ENCODE results near the gene EML3.
"Not testable (repeated sequence)": the region's sequence is repeated elsewhere in the genome, so short reads cannot be mapped to it uniquely, and the experiment has no call there.

Gene EML3, protein sequence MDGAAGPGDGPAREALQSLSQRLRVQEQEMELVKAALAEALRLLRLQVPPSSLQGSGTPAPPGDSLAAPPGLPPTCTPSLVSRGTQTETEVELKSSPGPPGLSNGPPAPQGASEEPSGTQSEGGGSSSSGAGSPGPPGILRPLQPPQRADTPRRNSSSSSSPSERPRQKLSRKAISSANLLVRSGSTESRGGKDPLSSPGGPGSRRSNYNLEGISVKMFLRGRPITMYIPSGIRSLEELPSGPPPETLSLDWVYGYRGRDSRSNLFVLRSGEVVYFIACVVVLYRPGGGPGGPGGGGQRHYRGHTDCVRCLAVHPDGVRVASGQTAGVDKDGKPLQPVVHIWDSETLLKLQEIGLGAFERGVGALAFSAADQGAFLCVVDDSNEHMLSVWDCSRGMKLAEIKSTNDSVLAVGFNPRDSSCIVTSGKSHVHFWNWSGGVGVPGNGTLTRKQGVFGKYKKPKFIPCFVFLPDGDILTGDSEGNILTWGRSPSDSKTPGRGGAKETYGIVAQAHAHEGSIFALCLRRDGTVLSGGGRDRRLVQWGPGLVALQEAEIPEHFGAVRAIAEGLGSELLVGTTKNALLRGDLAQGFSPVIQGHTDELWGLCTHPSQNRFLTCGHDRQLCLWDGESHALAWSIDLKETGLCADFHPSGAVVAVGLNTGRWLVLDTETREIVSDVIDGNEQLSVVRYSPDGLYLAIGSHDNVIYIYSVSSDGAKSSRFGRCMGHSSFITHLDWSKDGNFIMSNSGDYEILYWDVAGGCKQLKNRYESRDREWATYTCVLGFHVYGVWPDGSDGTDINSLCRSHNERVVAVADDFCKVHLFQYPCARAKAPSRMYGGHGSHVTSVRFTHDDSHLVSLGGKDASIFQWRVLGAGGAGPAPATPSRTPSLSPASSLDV

DNA sequence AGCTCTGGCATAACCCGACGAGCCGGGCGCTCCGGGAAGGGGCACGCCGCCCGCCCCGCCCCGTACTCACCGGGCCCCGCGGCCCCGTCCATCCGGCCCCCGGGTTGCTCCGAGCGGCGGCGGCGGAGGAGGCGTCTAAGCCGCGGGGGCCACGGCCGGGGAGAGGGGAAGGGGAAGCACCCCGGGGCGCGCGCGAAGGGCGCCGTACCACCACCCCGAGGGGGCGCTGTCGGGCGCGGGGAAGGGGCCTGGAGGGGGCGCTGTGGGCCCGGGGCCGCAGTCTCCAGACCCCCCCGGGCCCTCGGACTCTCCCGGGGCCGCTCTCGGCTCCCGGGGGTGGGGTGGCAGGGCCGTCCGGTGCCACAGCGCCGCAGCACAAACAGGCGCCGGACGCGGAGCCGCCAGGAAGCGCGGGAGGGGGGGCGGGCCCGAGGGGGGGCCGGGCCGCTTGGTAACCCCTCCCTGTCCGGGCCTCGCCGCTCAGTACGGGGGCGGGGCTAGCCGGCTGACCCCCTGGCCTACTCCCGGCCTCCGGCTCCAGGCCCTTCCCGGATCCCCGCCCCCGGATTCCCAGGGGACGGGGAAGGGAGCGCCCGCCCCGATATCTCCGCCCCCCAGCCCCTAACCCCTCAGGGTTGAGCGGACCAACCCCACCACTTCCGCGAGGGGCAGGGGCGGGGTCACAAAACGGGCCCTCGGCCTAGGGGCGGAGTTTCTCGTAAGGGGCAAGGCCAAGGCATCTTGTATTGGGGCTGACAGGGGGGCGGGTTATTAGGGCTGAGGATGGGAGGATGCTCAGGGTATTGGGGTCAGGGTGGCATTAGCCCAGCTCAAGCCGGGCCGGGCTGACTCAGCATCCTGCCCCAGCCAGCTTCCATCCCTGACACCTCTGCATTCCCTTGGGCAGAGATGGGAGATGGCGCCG lies at the start of gene EML3, which contains the start of gene ROM1:
Gene EML3, minus strand, starts transcription at position 410 of the 925 bp plus-strand sequence. Its CDS starts 318 bp downstream, at position 92.
Gene ROM1, plus strand, starts transcription at position 892 of the 925 bp plus-strand sequence. Its CDS starts 25 bp downstream, at position 917.
- peaks cover 81% of the 10 kb centered on the region for H3K4me1 Mint-ChIP-seq
- no peaks in the 10 kb centered on the region for H3K27me3 Mint-ChIP-seq
- DNase-seq (peak; percentile 91), ATAC-seq (peak; percentile 81)
- H3K9me3 Mint-ChIP-seq = no peaks in the 10 kb centered on the region
- H3K4me3 Mint-ChIP-seq = peak within 1 kb of the TSS; percentile 95 to 97
- H3K27ac Mint-ChIP-seq = peak within 1 kb of the TSS; percentile 97 to 99

DNA sequence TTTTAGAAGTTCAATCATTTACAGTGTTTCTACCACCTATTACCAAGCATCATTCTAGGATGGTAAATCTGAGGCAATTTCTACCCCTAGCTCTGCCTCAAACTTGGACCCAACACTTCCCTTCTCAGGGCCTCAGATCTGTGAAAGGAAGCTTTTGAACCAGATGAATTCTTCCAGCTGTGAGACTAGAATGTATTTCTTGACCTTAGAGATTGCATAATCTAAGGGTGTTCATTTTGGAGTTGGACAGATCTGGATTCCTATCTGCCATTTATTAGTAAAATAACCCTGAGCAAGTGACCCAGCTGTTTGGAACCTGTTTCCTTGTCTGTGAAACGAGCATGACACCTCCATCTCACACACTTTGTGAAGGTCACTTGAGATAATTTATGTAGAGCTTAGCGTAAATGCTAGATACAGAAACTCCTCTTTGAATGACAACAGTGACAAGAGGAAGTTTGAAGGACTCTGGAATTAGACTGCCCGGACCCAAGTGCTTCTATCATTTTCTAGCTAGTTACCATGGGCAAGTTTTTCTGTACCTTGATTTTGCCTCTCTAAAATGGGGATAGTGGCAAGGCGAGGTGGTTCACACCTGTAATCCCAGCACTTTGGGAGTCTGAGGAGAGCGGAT lies 44.3 kb upstream of the EML3 start:
- no peak overlapping the region for H3K27ac Mint-ChIP-seq

DNA sequence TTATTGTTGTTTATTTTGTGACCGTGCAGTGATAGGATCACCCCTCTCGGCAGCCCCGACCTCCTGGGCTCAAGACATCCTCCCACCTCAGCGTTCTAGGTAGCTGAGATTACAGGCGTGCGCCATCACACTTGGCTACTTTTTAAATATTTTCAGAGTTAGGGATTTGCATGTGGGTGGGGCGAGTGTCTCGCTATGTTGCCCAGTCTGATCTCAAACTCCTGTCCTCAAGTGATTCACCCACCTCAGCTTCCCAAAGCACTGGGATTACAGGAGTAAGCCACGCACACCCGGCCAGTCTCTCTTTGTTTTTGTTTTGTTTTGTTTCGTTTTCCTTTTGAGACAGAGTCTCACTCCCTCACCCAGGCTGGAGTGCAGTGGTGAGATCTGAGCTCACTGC lies 41.7 kb upstream of the EML3 start:
- Mint-ChIP-seq H3K4me1 (peaks cover 40% of the 10 kb centered on the region), H3K27ac (no peak overlapping the region), H3K9me3 (no peaks in the 10 kb centered on the region), H3K27me3 (no peaks in the 10 kb centered on the region), H3K4me3 (peak overlapping the region; percentile 49 to 58)
- no peak for DNase-seq
- no peak for ATAC-seq

More for the DNA sequence above, 44.3 kb upstream of the EML3 start:
- H3K27me3 Mint-ChIP-seq = no peaks in the 10 kb centered on the region
- H3K4me1 Mint-ChIP-seq = peaks cover 28% of the 10 kb centered on the region
- H3K4me3 Mint-ChIP-seq = no peak overlapping the region
- DNase-seq (no peak), ATAC-seq (no peak)
- no peaks in the 10 kb centered on the region for H3K9me3 Mint-ChIP-seq

DNA sequence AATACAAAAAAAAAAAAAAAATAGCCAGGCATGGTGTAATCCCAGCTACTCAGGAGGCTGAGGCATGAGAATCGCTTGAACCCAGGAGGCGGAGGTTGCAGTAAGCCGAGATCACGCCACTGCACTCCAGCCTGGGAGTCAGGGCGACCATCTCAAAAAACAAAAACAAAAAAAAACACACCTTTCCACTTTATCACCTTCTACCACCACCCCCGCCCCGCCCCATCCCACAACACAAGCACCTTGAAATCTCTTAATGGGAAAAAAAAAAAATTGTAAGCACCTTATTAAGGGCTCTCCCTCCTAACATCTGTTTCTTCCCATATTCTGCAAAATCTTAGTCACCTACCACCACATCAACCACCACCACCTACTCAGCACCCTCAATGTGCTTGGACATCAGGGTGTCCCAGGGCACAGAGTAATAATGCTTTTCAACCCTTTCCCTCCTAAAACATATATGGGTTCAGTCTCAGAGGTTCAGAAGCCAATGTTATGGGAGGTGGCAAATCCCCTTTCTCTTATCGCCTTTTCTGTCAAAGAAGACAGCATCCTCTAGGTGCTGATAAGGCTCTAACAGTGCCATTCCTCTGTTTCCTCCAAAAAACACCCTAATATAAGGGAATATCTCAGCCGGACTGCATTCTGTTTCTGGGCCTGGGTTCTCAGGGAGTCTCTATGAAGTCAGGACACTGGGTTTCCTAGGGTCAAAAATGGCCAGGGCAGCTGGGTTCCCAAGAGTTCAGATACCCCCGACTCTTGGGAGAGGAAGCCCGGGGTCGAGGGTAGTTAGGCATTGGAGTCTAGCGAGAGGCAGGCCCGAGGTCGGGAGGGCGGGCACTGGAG lies 39.8 kb upstream of the EML3 start:
- peak in 1 of 2 donors; percentile 43 for DNase-seq
- H3K27me3 Mint-ChIP-seq = no peaks in the 10 kb centered on the region
- peak; percentile 45 for ATAC-seq
- H3K27ac Mint-ChIP-seq = peak overlapping the region; percentile 81 to 96
- H3K9me3 Mint-ChIP-seq = no peaks in the 10 kb centered on the region
- H3K4me1 Mint-ChIP-seq = peaks cover 46% of the 10 kb centered on the region
- H3K4me3 Mint-ChIP-seq = peak overlapping the region; percentile 92 to 93

DNA sequence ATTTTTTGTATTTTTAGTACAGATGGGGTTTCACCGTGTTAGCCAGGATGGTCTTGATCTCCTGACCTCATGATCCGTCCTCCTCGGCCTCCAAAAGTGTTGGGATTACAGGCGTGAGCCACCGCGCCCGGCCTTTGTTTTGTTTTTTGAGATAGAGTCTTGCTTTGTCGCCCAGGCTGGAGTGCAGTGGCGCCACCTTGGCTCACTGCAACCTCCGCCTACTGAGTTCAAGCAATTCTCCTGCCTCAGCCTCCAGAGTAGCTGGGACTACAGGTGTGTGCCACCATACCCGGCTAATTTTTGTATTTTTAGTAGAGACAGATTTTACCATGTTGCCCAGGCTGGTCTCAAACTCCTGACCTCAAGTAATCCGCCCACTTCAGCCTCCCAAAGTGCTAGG lies 37.7 kb upstream of the EML3 start:
- H3K9me3 Mint-ChIP-seq, H3K27me3 Mint-ChIP-seq, ATAC-seq, DNase-seq, H3K4me3 Mint-ChIP-seq: not testable (repeated sequence)
- Mint-ChIP-seq H3K27ac (peak overlapping the region in 1 of 2 donors; percentile 91), H3K4me1 (peaks cover 57% of the 10 kb centered on the region)

DNA sequence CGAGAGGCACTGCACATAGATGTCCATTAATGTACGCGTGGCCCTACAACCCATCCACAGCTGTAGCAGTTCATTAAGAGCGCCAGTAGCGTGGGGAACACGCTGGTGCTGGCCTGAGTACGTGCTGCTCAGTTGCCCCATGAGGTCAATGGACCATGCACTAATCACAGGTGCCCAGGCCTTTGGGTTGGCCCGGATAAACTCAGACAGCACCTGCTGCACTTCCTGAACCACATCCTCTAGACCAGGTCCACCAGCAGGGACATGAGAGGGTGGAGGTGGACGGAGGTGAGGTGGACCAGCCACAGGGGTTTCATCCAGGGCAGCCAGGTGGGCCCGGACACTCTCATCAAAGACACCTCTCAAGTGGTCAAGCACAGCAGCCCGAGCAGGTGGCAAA lies 36.9 kb upstream of the EML3 start:
- no peak overlapping the region for H3K4me3 Mint-ChIP-seq
- no peak for ATAC-seq
- DNase-seq = no peak
- peaks cover 58% of the 10 kb centered on the region for H3K4me1 Mint-ChIP-seq
- peak overlapping the region in 1 of 2 donors; percentile 39 for H3K27ac Mint-ChIP-seq
- H3K9me3 Mint-ChIP-seq = no peaks in the 10 kb centered on the region
- H3K27me3 Mint-ChIP-seq = no peaks in the 10 kb centered on the region

DNA sequence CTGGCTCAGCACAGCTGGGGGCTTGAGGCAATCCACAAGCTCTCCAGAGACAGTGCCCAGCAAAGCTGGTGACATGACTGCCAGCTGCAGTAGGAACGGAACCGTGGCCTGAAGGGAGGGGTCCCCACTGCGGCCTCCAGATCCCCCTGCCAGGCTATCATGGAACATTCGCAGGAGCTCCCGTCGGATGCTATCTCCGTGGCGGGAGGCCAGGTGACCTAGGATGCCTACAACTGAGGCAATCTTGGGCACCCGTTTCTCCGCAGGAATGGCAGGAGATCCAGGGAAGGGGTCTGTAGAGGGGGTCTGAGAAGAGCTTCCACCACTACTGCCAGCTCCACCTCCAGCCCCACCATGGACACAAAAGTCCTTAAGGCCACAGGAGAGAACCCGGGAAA lies 36.4 kb upstream of the EML3 start:
- ATAC-seq (no peak), DNase-seq (no peak)
- Mint-ChIP-seq H3K4me3 (no peak overlapping the region), H3K27ac (no peak overlapping the region), H3K27me3 (no peaks in the 10 kb centered on the region), H3K4me1 (peaks cover 58% of the 10 kb centered on the region), H3K9me3 (no peaks in the 10 kb centered on the region)

DNA sequence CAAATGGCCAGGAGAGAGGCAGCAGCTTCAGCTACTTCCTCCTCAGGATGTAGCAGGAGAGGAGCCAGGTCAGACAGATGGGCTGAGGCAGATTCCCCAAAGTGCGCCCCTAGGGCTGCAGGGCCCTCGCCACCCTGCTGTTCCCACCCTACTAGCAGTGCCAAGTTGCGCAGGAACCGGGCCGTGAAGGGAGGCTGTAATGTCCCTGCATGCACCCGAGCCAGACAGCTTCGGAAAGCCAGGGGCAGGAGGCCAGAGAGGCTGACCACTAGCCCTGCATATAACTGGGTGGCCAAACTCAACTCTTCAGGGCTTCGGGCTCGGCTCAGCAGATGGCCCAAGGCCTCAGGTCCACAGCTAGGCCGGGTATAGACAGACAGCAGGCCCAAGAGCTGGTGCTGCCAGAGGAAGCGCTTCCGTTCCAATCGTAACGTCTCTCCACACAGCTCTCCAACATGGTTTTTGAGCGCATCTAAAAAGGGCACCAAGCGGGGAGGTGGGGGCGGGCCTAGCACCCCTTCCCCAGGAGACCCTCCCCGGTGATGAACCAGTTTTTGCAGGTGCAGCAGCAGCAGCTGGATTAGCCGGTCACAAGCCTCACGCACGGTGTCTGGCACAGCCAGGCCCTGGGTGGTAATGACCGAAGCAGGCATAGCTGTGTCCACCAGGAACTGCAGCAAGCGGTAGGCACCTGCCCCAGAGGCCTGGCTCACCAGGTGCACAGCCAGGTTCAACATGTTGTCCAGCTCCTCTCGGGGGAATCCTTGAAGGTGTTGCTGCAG lies 35.8 kb upstream of the EML3 start:
- ATAC-seq (no peak), DNase-seq (no peak)
- Mint-ChIP-seq H3K27me3 (no peaks in the 10 kb centered on the region), H3K27ac (no peak overlapping the region), H3K4me3 (no peak overlapping the region), H3K4me1 (peaks cover 53% of the 10 kb centered on the region), H3K9me3 (no peaks in the 10 kb centered on the region)

DNA sequence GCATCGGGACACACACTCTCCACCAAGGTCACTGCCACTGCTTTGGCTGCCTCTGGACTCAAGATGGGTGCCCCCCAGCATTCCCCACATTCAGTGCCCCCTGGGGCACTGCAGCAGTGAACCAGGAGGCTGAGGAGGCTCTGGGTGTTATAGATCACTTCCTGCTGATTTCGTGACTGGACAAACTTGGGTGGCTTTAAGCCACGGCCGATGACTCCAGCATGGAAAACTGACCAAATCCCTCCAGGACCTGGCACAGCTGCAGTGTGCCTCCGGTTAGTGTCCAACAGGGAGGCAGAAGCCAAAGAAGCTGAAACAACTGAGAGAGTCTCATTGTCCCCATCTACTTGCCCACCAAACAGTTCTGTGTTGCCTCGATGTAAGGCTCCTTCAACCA lies 35.0 kb upstream of the EML3 start:
- no peak overlapping the region for H3K27ac Mint-ChIP-seq
- H3K4me1 Mint-ChIP-seq = peaks cover 54% of the 10 kb centered on the region
- ATAC-seq (no peak), DNase-seq (no peak)
- no peaks in the 10 kb centered on the region for H3K9me3 Mint-ChIP-seq
- peak overlapping the region in 1 of 2 donors; percentile 49 for H3K4me3 Mint-ChIP-seq
- no peaks in the 10 kb centered on the region for H3K27me3 Mint-ChIP-seq

DNA sequence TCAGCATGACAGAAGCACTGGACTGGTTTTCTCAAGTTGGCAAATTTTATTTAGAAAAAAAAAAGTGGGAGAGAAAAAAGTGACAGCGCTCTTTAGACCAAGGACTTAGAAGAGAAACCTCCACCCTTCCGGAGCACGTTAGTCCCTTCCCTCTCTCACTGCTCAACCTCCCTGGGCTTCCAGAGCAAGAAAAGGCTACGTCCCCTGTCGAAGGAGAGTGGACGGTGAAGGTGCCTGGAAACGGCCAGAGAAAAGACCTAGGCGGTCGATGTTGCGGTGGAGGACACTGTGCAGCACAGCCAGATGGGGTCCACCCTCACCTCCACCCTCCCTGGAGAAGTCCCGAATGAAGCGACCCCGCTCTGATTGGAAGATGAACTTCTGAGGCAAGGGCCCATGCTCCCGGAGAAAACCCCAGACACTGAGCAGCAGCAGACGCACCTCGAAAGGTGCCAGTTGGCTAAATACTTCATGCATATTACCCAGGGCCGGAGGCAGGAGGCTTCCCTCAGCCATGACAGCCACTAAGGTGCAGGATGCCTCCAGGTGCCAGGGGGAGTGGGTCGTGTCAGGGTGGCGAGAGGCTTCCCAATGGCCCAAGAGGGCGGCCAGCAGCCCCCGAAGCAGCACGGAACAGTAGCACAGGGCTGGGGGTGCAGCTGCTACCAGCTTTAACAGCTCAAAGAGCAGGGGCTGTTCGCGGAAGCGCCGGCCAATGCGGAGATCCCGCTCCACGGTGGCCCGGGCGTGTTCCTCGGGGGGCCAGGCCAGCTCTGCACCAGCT lies 34.4 kb upstream of the EML3 start:
- Mint-ChIP-seq H3K4me1 (peaks cover 54% of the 10 kb centered on the region), H3K27ac (peak overlapping the region; percentile 97 to 98), H3K4me3 (peak overlapping the region; percentile 95 to 97), H3K27me3 (no peaks in the 10 kb centered on the region), H3K9me3 (no peaks in the 10 kb centered on the region)
- ATAC-seq (no peak), DNase-seq (no peak)

DNA sequence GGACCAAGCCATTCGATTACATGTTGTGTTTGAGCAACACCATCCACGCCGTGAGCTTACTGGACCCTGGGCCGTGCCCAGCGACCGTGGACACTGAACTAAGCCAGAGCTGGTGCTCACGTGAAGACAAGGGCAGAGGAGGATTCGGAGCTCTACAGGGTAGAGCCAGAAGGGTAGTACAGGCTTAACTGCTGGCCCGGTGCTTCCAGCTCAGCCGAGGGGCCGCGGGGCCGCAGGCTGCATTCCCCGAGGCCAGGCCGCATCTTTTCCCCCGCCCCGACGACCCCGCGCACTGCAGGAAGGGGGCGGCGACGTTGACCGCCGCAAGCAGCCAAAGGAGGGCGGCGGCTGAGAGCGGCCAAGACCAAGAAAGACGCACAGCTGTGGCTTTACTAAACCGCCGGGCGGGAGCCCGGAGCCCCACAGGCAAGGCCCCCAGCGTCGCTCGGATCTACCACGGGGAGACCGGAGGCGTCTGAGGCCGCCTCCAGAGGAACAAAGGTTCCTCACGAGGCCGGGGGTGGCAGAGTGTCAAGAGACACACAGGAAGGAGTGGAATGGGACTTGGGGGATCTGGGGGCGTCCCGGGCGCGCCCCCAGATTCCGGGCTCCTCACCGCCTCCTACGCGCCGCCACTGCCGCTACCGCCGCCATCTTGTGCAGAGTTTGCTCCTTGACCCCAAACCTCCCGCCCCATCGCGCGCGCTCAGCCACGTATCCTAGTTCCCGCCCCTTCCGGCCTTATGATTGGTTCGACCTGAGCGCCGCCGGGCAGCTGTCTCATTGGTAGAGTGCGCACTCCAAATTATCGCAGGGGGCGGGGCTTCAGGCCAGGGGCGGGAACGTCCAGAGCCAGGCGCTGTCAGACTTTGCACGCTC lies 33.6 kb upstream of the EML3 start, which contains the start of gene GANAB:
Gene GANAB, minus strand, starts transcription at position 668 of the 879 bp plus-strand sequence. Its CDS starts 14 bp downstream, at position 654.
- DNase-seq (peak; percentile 97 to 98), ATAC-seq (peak; percentile 97)
- H3K27me3 Mint-ChIP-seq = no peaks in the 10 kb centered on the region
- H3K27ac Mint-ChIP-seq = peak within 1 kb of the TSS; percentile 97 to 98
- no peaks in the 10 kb centered on the region for H3K9me3 Mint-ChIP-seq
- H3K4me3 Mint-ChIP-seq = peak within 1 kb of the TSS; percentile 95 to 97
- H3K4me1 Mint-ChIP-seq = peaks cover 57% of the 10 kb centered on the region

DNA sequence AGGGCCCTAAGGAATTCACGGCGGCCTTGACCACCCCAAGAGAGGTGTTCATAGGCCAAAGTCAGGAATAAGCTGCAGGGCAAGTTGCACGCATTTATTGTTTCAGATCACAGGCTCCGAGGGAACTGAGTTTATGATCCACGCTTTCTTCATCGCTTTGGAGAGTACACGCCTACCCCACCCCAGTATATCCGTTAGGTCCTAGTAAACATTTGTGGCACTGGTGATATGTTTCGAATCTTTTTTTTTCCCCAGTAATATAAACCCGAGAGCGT lies 33.0 kb upstream of the EML3 start:
- Mint-ChIP-seq H3K4me1 (peaks cover 59% of the 10 kb centered on the region), H3K27ac (peak overlapping the region; percentile 97 to 98), H3K27me3 (no peaks in the 10 kb centered on the region), H3K4me3 (peak overlapping the region; percentile 95 to 97), H3K9me3 (no peaks in the 10 kb centered on the region)
- peak; percentile 0 for ATAC-seq
- DNase-seq = no peak
